H1 (cell line): ENCODE data around the gene TNFRSF14. TPM values are rescaled to one million over a fixed set of nuclear protein-coding genes. Genes with fewer than 3 reads are reported as not detected.

Experiments
- CTCF ChIA-PET: fragments of 300-600 bp; sonication (Branson Sonifier 250); formaldehyde crosslinking; loops from one replicate; lab custom pipeline; 2021; ENCODE audit not compliant: partially characterized antibody; lab: Charles Lee
- POLR2A ChIA-PET: fragments of 300-600 bp; sonication (Branson Sonifier 250); formaldehyde crosslinking; loops from one replicate; lab custom pipeline; 2021; ENCODE audit warnings: inconsistent platforms; ENCODE audit not compliant: partially characterized antibody; lab: Charles Lee
- DNase-seq, 2 experiments: peaks; one replicate each; pipeline versions ENCODE4 v3.0.0 to v3.0.0-alpha.2; 2010 to 2022; ENCODE audit warnings: low spot score in 2 of 2, low read depth in 1 of 2, mixed read lengths in 1 of 2
- FAIRE-seq: peaks from 2 replicates; lab custom pipeline; 2011; peaks lifted over from hg19 to GRCh38; lab: Jason Lieb, UNC
- H2AFZ ChIP-seq: 2 replicates; pipeline ENCODE4 v1.8.1; 2012; ENCODE audit warnings: low read length, inconsistent platforms
- H2AK5ac ChIP-seq: 2 replicates; pipeline ENCODE4 v1.6.1; 2013; ENCODE audit warnings: low read depth, low read length
- H2BK120ac ChIP-seq: replicated peaks from 2 replicates; pipeline ENCODE3; 2013; ENCODE audit warnings: low read depth, low read length, inconsistent platforms
- H2BK12ac ChIP-seq: 2 replicates; pipeline ENCODE4 v1.6.1; 2013; ENCODE audit warnings: low read depth, low read length
- H2BK15ac ChIP-seq: 2 replicates; pipeline ENCODE4 v1.6.1; 2013; ENCODE audit warnings: low read length
- H2BK20ac ChIP-seq: 2 replicates; pipeline ENCODE4 v1.6.1; 2013; ENCODE audit warnings: low read length
- H2BK5ac ChIP-seq: 2 replicates; pipeline ENCODE4 v1.6.1; 2013; ENCODE audit warnings: low read depth, low read length
- H3K14ac ChIP-seq: 2 replicates; pipeline ENCODE4 v1.6.1; 2013; ENCODE audit warnings: inconsistent platforms; ENCODE audit not compliant: insufficient read length
- H3K18ac ChIP-seq: 2 replicates; pipeline ENCODE4 v1.6.1; 2013; ENCODE audit warnings: low read length; ENCODE audit errors: extremely low read depth
- H3K23ac ChIP-seq: 2 replicates; pipeline ENCODE4 v1.6.1; 2013; ENCODE audit warnings: inconsistent platforms; ENCODE audit not compliant: insufficient read length
- H3K23me2 ChIP-seq: 2 replicates; pipeline ENCODE4 v1.6.1; 2013; ENCODE audit warnings: low read depth, low read length
- H3K27ac ChIP-seq: 2 replicates; pipeline ENCODE4 v1.6.1; 2011; ENCODE audit warnings: low read depth, low read length, inconsistent platforms
- H3K27me3 ChIP-seq, 4 experiments: replicated peaks in 1 of 4; 1 replicate in 1 of 4; 2 replicates in 3 of 4; pipeline versions ENCODE4 v1.6.1 to v1.8.1; 2011 to 2013; ENCODE audit warnings: low read length in 3 of 4, mild to moderate bottlenecking in 3 of 4, inconsistent platforms in 2 of 4, mixed read lengths in 2 of 4, moderate library complexity in 1 of 4; ENCODE audit not compliant: control insufficient read depth in 3 of 4, insufficient read depth in 3 of 4; ENCODE audit errors: extremely low read depth in 1 of 4
- H3K36me3 ChIP-seq, 4 experiments: 2 replicates each; pipeline versions ENCODE4 v1.6.1 to v1.8.1; 2011 to 2013; ENCODE audit warnings: mild to moderate bottlenecking in 4 of 4, low read length in 3 of 4, moderate library complexity in 2 of 4, control low read depth in 1 of 4, inconsistent platforms in 1 of 4; ENCODE audit not compliant: insufficient read depth in 4 of 4, control insufficient read depth in 2 of 4
- H3K4ac ChIP-seq: replicated peaks from 2 replicates; pipeline ENCODE3; 2013; ENCODE audit warnings: low read length, low read depth, mixed read lengths, inconsistent platforms; ENCODE audit not compliant: insufficient read length
- H3K4me1 ChIP-seq, 4 experiments: replicated peaks in 1 of 4; 1 replicate in 1 of 4; 2 replicates in 3 of 4; pipeline versions ENCODE4 v1.6.1 to v1.8.1; 2011 to 2013; ENCODE audit warnings: low read length in 3 of 4, inconsistent platforms in 2 of 4, mixed read lengths in 1 of 4; ENCODE audit not compliant: insufficient read depth in 4 of 4, control insufficient read depth in 3 of 4
- H3K4me2 ChIP-seq, 2 experiments: 2 replicates each; pipeline versions ENCODE4 v1.6.1 to v1.8.1; 2011 to 2013; ENCODE audit warnings: low read depth in 2 of 2, low read length in 2 of 2, control low read depth in 1 of 2, inconsistent platforms in 1 of 2, mild to moderate bottlenecking in 1 of 2; ENCODE audit not compliant: insufficient read depth in 1 of 2
- H3K4me3 ChIP-seq, 4 experiments: fragments of 200-600, 300-600 bp in 1 of 4; sonication (generic), shearing (Covaris generic), sonication (Bioruptor Twin) in 1 of 4; 2 replicates each; pipeline versions ENCODE4 v1.5.1 to v1.8.1; 2011 to 2016; ENCODE audit warnings: low read length in 4 of 4, low read depth in 3 of 4, control low read depth in 2 of 4, inconsistent platforms in 2 of 4, mild to moderate bottlenecking in 2 of 4, mixed read lengths in 1 of 4, moderate library complexity in 1 of 4; ENCODE audit not compliant: insufficient read depth in 2 of 4; ENCODE audit errors: extremely low read depth in 1 of 4
- H3K56ac ChIP-seq: replicated peaks from 2 replicates; pipeline ENCODE3; 2013; ENCODE audit warnings: low read depth, mild to moderate bottlenecking, mixed read lengths, low read length, inconsistent platforms; ENCODE audit not compliant: insufficient read length
- H3K79me1 ChIP-seq: 2 replicates; pipeline ENCODE4 v1.6.1; 2013; ENCODE audit warnings: low read depth, low read length, control low read depth
- H3K79me2 ChIP-seq, 2 experiments: 2 replicates each; pipeline versions ENCODE4 v1.6.1 to v1.8.1; 2012 to 2013; ENCODE audit warnings: low read length in 2 of 2, mild to moderate bottlenecking in 2 of 2, inconsistent platforms in 1 of 2; ENCODE audit not compliant: insufficient read depth in 2 of 2, control insufficient read depth in 1 of 2
- H3K9ac ChIP-seq, 4 experiments: replicated peaks in 1 of 4; 1 replicate in 1 of 4; 2 replicates in 3 of 4; pipeline versions ENCODE4 v1.6.1 to v1.8.1; 2011 to 2013; ENCODE audit warnings: low read depth in 3 of 4, low read length in 3 of 4, control low read depth in 2 of 4, mild to moderate bottlenecking in 2 of 4, moderate library complexity in 2 of 4, inconsistent platforms in 1 of 4; ENCODE audit errors: extremely low read depth in 1 of 4
- H3K9me3 ChIP-seq, 2 experiments: 2 replicates each; pipeline versions ENCODE4 v1.6.1 to v1.8.1; 2012 to 2013; ENCODE audit warnings: mild to moderate bottlenecking in 2 of 2, moderate library complexity in 2 of 2, control low read depth in 1 of 2, inconsistent platforms in 1 of 2, low read depth in 1 of 2, low read length in 1 of 2, mixed read lengths in 1 of 2; ENCODE audit not compliant: insufficient read depth in 2 of 2
- H4K20me1 ChIP-seq, 2 experiments: replicated peaks in 1 of 2; 2 replicates each; pipeline versions ENCODE3 to v1.8.1; 2011 to 2013; ENCODE audit warnings: inconsistent platforms in 2 of 2, low read length in 2 of 2, mild to moderate bottlenecking in 1 of 2; ENCODE audit not compliant: insufficient read depth in 2 of 2, control insufficient read depth in 1 of 2
- H4K5ac ChIP-seq: 2 replicates; pipeline ENCODE4 v1.6.1; 2013; ENCODE audit warnings: low read length, low read depth, mixed read lengths, inconsistent platforms; ENCODE audit not compliant: insufficient read length
- H4K8ac ChIP-seq: 2 replicates; pipeline ENCODE4 v1.8.0; 2013; ENCODE audit warnings: mild to moderate bottlenecking, moderate library complexity, low read length, inconsistent platforms; ENCODE audit not compliant: insufficient read depth; ENCODE audit errors: extremely low read depth
- H4K91ac ChIP-seq: replicated peaks from 2 replicates; pipeline ENCODE3; 2013; ENCODE audit warnings: low read length, mixed read lengths, inconsistent platforms; ENCODE audit not compliant: insufficient read length
- ATF3 ChIP-seq: IDR thresholded peaks from 2 replicates; pipeline ENCODE4 v1.6.1; 2011; ENCODE audit warnings: low read depth, mild to moderate bottlenecking, low read length; ENCODE audit not compliant: insufficient read depth
- BCL11A ChIP-seq, 2 experiments: IDR thresholded peaks; one replicate each; pipeline ENCODE4 v1.6.1; 2011; ENCODE audit warnings: low read depth in 2 of 2, low read length in 2 of 2, mild to moderate bottlenecking in 2 of 2
- GABPA ChIP-seq: IDR thresholded peaks from 2 replicates; pipeline ENCODE4 v1.6.1; 2011; ENCODE audit warnings: mild to moderate bottlenecking, low read length, moderate library complexity, borderline replicate concordance; ENCODE audit not compliant: insufficient read depth
- JUND ChIP-seq: IDR thresholded peaks from 2 replicates; pipeline ENCODE4 v1.6.1; 2011; ENCODE audit warnings: mild to moderate bottlenecking, improper control_type of control experiment, low read length
- KDM4A ChIP-seq: IDR thresholded peaks from one replicate; pipeline ENCODE4 v1.7.1; 2012; ENCODE audit warnings: low read depth, mild to moderate bottlenecking, moderate library complexity, low read length, inconsistent platforms; ENCODE audit not compliant: severe bottlenecking
- KDM5A ChIP-seq: fragments of 200-600 bp; IDR thresholded peaks from 2 replicates; pipeline ENCODE4 v1.7.1; 2012; ENCODE audit warnings: mild to moderate bottlenecking, low read length, inconsistent platforms, mixed read lengths
- NRF1 ChIP-seq: IDR thresholded peaks from 2 replicates; pipeline ENCODE4 v1.6.1; 2011; ENCODE audit warnings: mild to moderate bottlenecking, low read depth, low read length, improper control_type of control experiment
- POLR2AphosphoS5 ChIP-seq: IDR thresholded peaks from 2 replicates; pipeline ENCODE4 v1.6.1; 2011; ENCODE audit warnings: low read depth, low read length
- SUZ12 ChIP-seq: fragments of 200-600 bp; sonication (generic); IDR thresholded peaks from 2 replicates; pipeline ENCODE4 v1.6.1; 2012; ENCODE audit warnings: mild to moderate bottlenecking, inconsistent platforms, low read length, moderate library complexity, mixed read lengths
- USF2 ChIP-seq: IDR thresholded peaks from 2 replicates; pipeline ENCODE4 v1.6.1; 2011; ENCODE audit warnings: low read length, improper control_type of control experiment
- WGBS, 2 experiments: shearing (Covaris generic) in 1 of 2; methylation state at CpG; one replicate each; pipeline versions ENCODE4 v1.1.6 to v1.1.7; 2013 to 2015; ENCODE audit warnings: low lambda C conversion rate in 2 of 2, mixed read lengths in 2 of 2, inconsistent platforms in 1 of 2, low coverage in 1 of 2, missing lambda C conversion rate in 1 of 2; ENCODE audit not compliant: insufficient replicate concordance in 2 of 2, insufficient coverage in 1 of 2, insufficient read length in 1 of 2; ENCODE audit errors: extremely low coverage in 1 of 2, missing lambda C conversion rate in 1 of 2; 5-methylcytosine and 5-hydroxymethylcytosine counted together
- polyA plus RNA-seq, 7 experiments: library from polyadenylated mRNA; depleted of rRNA in 3 of 7; stranded (reverse) in 5 of 7; unstranded in 2 of 7; fragments of >200 nt in 5 of 7; fragments of 200-250 nt in 2 of 7; gene quantifications; 1 replicate in 5 of 7; 2 replicates in 1 of 7; 4 replicates in 1 of 7; pipeline versions ENCODE4 v1.2.1 to v1.2.3, GENCODE V29; 2011 to 2013; ENCODE audit warnings: missing spikeins in 2 of 7, mixed read lengths in 2 of 7
- total RNA-seq: library from RNA; stranded (reverse); fragmentation: NEBNext Ultra II Directional; extraction: Animal tissue kit (Norgen Biotek cat#: 25700); gene quantifications from 2 replicates; pipeline ENCODE4 v1.2.1, GENCODE V29; 2021

The TNFRSF14 gene
- total and polyA plus RNA-seq, 2 of the 8 experiments (the other 6 are each of a cell fraction or from before 2014, with no cell fraction given), result 0.36 to 0.50 TPM

GRCh38 chr1:2529784-2530512 lies 26.2 kb upstream of the TNFRSF14 start, which contains the start of gene HES5:
HES5 (minus strand) TSS chr1:2530263; CDS start chr1:2530164, 99 bp downstream.
- Histone ChIP-seq H3K4me3 (peak within 1 kb of the TSS in 3 of 4 experiments; percentile 11 to 58 (median 18); a peak in 3 of 8 replicates), H3K23me2 (peaks cover 7% of the 10 kb centered on the region; the same call in 1 of the 2 replicates), H3K27ac (no peak within 1 kb of the TSS), H2BK120ac (no peak within 1 kb of the TSS), H3K4me1 (peaks cover 0 to 35% (median 23%) of the 10 kb centered on the region in 4 experiments; a peak in 6 of 7 replicates), H3K14ac (no peak within 1 kb of the TSS), H2AK5ac (no peak within 1 kb of the TSS), H2AFZ (no peak within 1 kb of the TSS), H3K18ac (peak within 1 kb of the TSS; percentile 48), H4K5ac (no peak within 1 kb of the TSS), H4K20me1 (peaks cover 6 to 21% of the 10 kb centered on the region in 2 experiments), H3K56ac (no peak within 1 kb of the TSS), H4K8ac (no peak within 1 kb of the TSS; the same call in 1 of the 2 replicates), H2BK5ac (no peak within 1 kb of the TSS), H2BK20ac (no peak within 1 kb of the TSS), H2BK15ac (no peak within 1 kb of the TSS), H3K23ac (no peak within 1 kb of the TSS), H3K79me2 (peaks cover 7 to 10% of the 10 kb centered on the region in 2 experiments), H3K27me3 (peaks cover 30 to 80% (median 71%) of the 10 kb centered on the region in 4 experiments), H3K4me2 (peak within 1 kb of the TSS; percentile 53 to 89), H3K9ac (no peak within 1 kb of the TSS), H4K91ac (no peak within 1 kb of the TSS), H2BK12ac (0 out of 2 replicates have a peak within 1 kb of the TSS, but pooled peaks have one; percentile 27), H3K36me3 (no peaks in the 10 kb centered on the region), H3K9me3 (no peaks in the 10 kb centered on the region), H3K79me1 (peaks cover 5% of the 10 kb centered on the region), H3K4ac (no peak within 1 kb of the TSS)
- 2% methylated on average over 62 of the region's 91 CpGs; no CpG with 5 or more reads in 1 of the 2 experiments for WGBS, 2 experiments
- POLR2A ChIA-PET, result interaction anchor here (1.2 to 1.4 kb wide), 3 partner anchors 16 to 123 kb away, joined by 3 to 5 read pairs (median 3); no protein-coding TSS in a partner anchor
- FAIRE-seq (no peak), DNase-seq (peak in 1 of 2 experiments; percentile 67)
- CTCF ChIA-PET, result interaction anchor here (1.0 to 2.0 kb wide), 3 partner anchors 13 to 18 kb away, joined by 5 to 11 read pairs (median 5); no protein-coding TSS in a partner anchor
- TF ChIP-seq NRF1, result no peak
- TF ChIP-seq BCL11A (IDR thresholded peaks at IDR 0.05; ENCODE audit: low read depth in 2 of 2, low read length in 2 of 2), result no peak
- peak; percentile 65; the same call in 1 of the 2 replicates for TF ChIP-seq SUZ12
- no peak for TF ChIP-seq USF2
- TF ChIP-seq POLR2AphosphoS5, result no peak
- TF ChIP-seq ATF3, result no peak
- no peak for TF ChIP-seq KDM4A
- no peak for TF ChIP-seq JUND
- no peak for TF ChIP-seq KDM5A
- 0 out of 2 replicates have a peak, but pooled peaks have one; percentile 20 for TF ChIP-seq GABPA
